ENCODE measurements around the gene AHNAK2. TPM values are rescaled to one million over a fixed set of nuclear protein-coding genes. Genes with fewer than 3 reads are reported as not detected.
"Not testable (repeated sequence)": the region's sequence is repeated elsewhere in the genome, so short reads cannot be mapped to it uniquely, and the experiment has no call there.

Gene AHNAK2
- total and polyA plus RNA-seq, 9 donors: 0.94 to 24.6 (median 3.9) TPM

- Histone ChIP-seq H3K27ac (no peak overlapping the region), H3K36me3 (no peaks in the 10 kb centered on the region), H3K4me1 (ENCODE audit: insufficient read depth) (no peaks in the 10 kb centered on the region), H3K4me3 (no peak overlapping the region), H3K9me3 (no peaks in the 10 kb centered on the region), H3K27me3 (no peaks in the 10 kb centered on the region)
- peak; percentile 12 to 34 (median 23) for DNase-seq
- no peak for TF ChIP-seq EP300 (IDR thresholded peaks at IDR 0.05)
- WGBS, 3 donors: 72 to 85% (median 83%) methylated on average over 34 to 39 of the region's 39 CpGs
- intact Hi-C loops (cut with DNase I): loop anchor here in 1 of 4 donors (5.0 kb wide), 1 partner anchor 149 kb away; no protein-coding TSS in a partner anchor
These were observed 84.6 kb downstream of the AHNAK2 start for GRCh38 chr14:104893435-104894207.

GRCh38 chr14:104892531-104893434, 85.4 kb downstream of the AHNAK2 start:
- peak in 3 of 5 donors; percentile 5 to 31 (median 21) for DNase-seq

GRCh38 chr14:104891664-104892530, 86.3 kb downstream of the AHNAK2 start:
- Histone ChIP-seq H3K4me3 (no peak overlapping the region), H3K36me3 (no peaks in the 10 kb centered on the region), H3K27me3 (no peaks in the 10 kb centered on the region), H3K27ac (no peak overlapping the region), H3K4me1 (ENCODE audit: insufficient read depth) (no peaks in the 10 kb centered on the region), H3K9me3 (no peaks in the 10 kb centered on the region)
- TF ChIP-seq EP300 (IDR thresholded peaks at IDR 0.05) (no peak), POLR2A (IDR thresholded peaks at IDR 0.05) (no peak), CTCF (IDR thresholded peaks at IDR 0.05) (no peak)
- intact Hi-C loops (cut with DNase I): loop anchor here in 1 of 4 donors (5.0 kb wide), 1 partner anchor 150 kb away; no protein-coding TSS in a partner anchor
- DNase-seq: peak in 3 of 5 donors; percentile 7 to 30 (median 16)
- 70 to 83% (median 78%) methylated on average over 13 of the region's 13 CpGs for WGBS, 3 donors

More at GRCh38 chr14:104892531-104893434, 85.4 kb downstream of the AHNAK2 start:
- intact Hi-C loops (cut with DNase I): loop anchor here in 1 of 4 donors (5.0 kb wide), 1 partner anchor 150 kb away; no protein-coding TSS in a partner anchor
- no peak overlapping the region for H3K27ac ChIP-seq
- no peaks in the 10 kb centered on the region for H3K36me3 ChIP-seq
- H3K4me1 ChIP-seq (ENCODE audit: insufficient read depth): no peaks in the 10 kb centered on the region
- no peaks in the 10 kb centered on the region for H3K27me3 ChIP-seq
- 75 to 81% (median 76%) methylated on average over 29 to 31 of the region's 31 CpGs for WGBS, 3 donors
- TF ChIP-seq EP300 (IDR thresholded peaks at IDR 0.05) (no peak), POLR2A (IDR thresholded peaks at IDR 0.05) (no peak), CTCF (IDR thresholded peaks at IDR 0.05) (no peak)
- no peak overlapping the region for H3K4me3 ChIP-seq
- no peaks in the 10 kb centered on the region for H3K9me3 ChIP-seq

GRCh38 chr14:104891121-104891551, 87.0 kb downstream of the AHNAK2 start:
- 93 to 96% (median 95%) methylated on average over 4 of the region's 4 CpGs for WGBS, 3 donors
- intact Hi-C loops (cut with DNase I): loop anchor here in 1 of 4 donors (5.0 kb wide), 1 partner anchor 151 kb away; no protein-coding TSS in a partner anchor
- no peaks in the 10 kb centered on the region for H3K36me3 ChIP-seq

GRCh38 chr14:104890292-104890691, 87.9 kb downstream of the AHNAK2 start:
- not testable (repeated sequence) for H3K27me3 ChIP-seq; H3K9me3 ChIP-seq; H3K4me3 ChIP-seq; DNase-seq; H3K36me3 ChIP-seq; H3K4me1 ChIP-seq (ENCODE audit: insufficient read depth); H3K27ac ChIP-seq
- intact Hi-C loops (cut with DNase I): loop anchor here in 1 of 4 donors (5.0 kb wide), 1 partner anchor 152 kb away; no protein-coding TSS in a partner anchor

More at GRCh38 chr14:104891121-104891551, 87.0 kb downstream of the AHNAK2 start:
- DNase-seq: peak in 1 of 5 donors; percentile 19
- no peak for TF ChIP-seq EP300 (IDR thresholded peaks at IDR 0.05)
- TF ChIP-seq POLR2A (IDR thresholded peaks at IDR 0.05): no peak
- no peak for TF ChIP-seq CTCF (IDR thresholded peaks at IDR 0.05)
- Histone ChIP-seq H3K27ac (no peak overlapping the region), H3K4me1 (ENCODE audit: insufficient read depth) (no peaks in the 10 kb centered on the region), H3K27me3 (no peaks in the 10 kb centered on the region), H3K9me3 (no peaks in the 10 kb centered on the region), H3K4me3 (no peak overlapping the region)

Measured in ovary (tissue), 9 donors.